ENCODE measurements around the gene EIF5A2.

GRCh38 chr3:170947018-170947769 is 38.8 kb upstream of the EIF5A2 start:
- no peak for TF ChIP-seq EZH2 (IDR thresholded peaks at IDR 0.05; ENCODE audit: insufficient read depth, poor library complexity, severe bottlenecking)
- TF ChIP-seq EZH2phosphoT487 (IDR thresholded peaks at IDR 0.05; ENCODE audit: insufficient read depth, low read depth) = no peak
